Cerebellar cortex (tissue), 1 donor: ENCODE results near the gene SAP25.

Experiments used
- DNase-seq: peaks from one replicate; pipeline ENCODE4 v3.0.0-alpha.2; 2015; ENCODE audit warnings: low spot score

SAP25 gene

DNA sequence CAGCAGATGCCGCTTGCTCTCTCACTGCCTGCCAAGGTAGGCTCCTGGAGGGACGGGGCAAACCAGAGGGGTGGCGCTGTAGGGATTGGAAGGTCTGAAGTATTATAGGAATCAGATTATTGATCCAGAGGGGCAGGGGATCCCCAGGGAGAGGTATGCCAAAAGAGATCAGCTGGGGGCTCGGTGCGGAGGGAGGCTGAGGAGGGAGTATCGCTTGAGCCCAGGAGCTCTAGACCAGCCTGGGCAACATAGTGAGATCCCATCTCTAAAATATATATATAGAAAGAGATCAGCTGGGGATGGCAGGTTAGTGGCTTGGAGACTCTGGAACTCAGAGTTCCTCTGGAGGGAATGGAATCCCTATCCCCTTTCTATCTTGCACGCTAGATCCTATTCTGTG is 21.5 kb upstream of the SAP25 start:
- DNase-seq = no peak

DNA sequence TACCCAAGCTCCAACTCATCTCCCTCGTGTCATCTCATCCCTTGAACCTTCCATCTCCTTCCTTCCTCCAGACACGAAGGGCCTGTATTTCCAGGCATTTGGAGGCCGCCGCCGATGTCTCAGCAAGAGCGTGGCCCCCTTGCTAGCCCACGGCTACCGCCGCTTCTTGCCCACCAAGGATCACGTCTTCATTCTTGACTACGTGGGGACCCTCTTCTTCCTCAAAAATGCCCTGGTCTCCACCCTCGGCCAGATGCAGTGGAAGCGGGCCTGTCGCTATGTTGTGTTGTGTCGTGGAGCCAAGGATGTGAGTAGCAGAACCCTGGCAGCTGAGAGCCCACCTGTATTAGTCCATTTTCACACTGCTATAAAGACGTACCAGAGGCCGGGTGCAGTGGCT is 17.9 kb upstream of the SAP25 start:
- no peak for DNase-seq

DNA sequence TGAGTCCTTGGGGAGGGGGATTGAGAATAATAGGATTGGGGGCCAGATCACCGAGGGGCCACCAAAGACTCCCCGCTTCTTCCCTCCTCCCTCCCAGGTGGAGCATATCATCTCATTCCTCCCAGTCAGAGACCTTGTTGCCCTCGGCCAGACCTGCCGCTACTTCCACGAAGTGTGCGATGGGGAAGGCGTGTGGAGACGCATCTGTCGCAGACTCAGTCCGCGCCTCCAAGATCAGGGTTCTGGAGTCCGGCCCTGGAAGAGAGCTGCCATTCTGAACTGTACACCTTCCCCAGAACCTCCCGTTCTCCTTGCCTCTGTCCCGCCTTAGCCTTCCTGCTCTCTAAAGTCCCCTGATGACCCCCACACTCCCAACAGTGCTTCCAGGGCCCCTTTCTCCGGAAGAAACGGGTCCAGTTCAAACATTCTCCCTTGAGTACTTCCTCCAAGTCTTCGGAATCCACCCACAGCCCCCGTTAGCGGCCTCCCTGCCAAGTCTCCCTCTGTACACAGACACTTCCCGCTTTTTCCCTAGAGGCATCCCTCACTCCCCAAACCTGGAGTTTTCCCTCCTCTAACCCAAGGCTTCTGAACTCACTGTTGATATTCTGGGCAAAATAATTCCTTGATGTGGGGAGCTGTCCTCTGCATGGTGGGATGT is 16.5 kb upstream of the SAP25 start:
- no peak for DNase-seq

DNA sequence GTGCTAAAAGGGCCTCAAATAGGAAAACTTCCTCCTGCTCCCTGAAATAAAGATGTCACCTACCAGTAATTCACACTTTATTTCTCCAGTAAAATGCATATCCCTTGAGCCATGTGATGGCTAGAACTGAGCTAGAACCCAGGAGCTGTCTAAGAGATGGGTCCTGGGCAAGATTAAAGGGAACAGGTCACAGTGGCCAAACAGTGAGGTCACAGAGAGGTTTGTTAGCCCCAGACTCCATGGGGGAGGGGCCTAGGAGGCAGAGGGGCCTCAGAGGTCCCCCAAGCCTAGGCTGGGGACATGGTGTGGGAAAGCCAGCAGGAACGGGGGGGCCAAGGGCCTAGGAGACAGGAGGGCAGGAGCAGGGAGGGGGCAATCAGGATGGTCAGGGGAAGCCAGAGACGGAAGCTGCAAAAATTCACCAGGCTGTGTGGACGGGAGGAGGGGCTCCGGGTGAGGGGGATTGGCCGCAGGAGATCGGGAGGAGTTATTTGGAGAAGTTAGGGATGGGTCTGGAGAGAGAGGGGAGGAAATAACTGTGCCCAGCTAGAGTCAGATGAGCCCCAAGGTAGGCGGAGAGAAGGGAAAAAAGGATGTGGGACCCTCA is 15.7 kb upstream of the SAP25 start:
- DNase-seq = no peak

DNA sequence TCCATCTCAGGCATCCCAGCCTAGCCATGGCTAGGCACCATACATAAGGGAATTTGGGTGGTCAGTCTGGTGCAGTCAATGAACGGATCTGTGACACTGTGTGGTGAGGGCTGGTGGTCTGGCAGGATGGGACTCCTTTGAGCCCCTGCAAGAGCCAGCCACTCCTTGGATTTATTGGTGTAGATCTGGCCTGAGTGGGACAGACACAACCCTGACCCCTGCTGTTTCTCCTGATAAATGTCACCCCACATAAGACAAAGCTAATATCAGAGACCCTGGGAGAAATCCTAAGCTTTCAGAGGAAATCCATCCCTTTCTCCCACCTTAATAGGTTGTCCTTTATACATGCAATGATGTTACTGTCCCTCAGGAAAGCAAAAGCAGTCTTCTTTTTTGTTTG is 14.7 kb upstream of the SAP25 start:
- DNase-seq = no peak

DNA sequence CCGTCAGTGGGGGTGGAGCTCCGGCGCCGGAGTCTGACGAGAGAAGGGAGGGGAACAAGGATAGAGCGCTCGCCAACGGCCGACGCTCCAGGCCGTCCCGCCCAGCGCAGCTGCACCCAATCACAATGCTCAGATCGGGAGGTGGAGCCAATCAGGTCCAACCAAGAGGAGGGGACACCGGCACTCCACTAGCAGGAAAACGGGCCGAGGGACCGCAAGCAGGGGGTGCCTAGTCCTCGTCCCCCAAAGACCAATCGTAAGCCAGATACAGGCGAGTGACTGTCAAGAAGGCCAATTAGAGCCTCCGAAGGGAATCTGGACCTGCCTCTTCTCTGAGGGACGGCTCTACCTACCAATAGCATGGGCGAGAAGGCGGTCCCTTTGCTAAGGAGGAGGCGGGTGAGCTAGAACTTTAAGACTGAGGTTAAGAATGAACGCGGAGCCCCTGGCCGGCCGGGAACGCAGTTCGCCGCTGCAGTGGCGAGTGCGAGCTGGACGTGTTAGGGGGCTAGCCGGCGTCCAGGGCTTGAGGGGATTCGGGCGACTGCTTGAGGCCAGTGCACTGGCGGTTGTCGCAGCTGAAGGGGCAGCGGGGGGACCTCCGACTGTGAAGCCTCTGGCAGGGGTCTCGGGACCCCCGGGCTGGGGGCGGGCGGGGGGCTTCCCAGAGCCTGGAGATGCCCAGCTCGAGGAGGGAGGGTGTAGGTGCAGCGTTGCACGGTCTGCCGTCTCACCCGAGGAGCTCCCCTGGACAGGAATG is 12.7 kb upstream of the SAP25 start, which contains the start of gene FBXO24:
FBXO24 (plus strand) TSS at position 63 of the 760 bp plus-strand sequence; CDS start at position 361, 298 bp downstream.
- peak; percentile 100 for DNase-seq

DNA sequence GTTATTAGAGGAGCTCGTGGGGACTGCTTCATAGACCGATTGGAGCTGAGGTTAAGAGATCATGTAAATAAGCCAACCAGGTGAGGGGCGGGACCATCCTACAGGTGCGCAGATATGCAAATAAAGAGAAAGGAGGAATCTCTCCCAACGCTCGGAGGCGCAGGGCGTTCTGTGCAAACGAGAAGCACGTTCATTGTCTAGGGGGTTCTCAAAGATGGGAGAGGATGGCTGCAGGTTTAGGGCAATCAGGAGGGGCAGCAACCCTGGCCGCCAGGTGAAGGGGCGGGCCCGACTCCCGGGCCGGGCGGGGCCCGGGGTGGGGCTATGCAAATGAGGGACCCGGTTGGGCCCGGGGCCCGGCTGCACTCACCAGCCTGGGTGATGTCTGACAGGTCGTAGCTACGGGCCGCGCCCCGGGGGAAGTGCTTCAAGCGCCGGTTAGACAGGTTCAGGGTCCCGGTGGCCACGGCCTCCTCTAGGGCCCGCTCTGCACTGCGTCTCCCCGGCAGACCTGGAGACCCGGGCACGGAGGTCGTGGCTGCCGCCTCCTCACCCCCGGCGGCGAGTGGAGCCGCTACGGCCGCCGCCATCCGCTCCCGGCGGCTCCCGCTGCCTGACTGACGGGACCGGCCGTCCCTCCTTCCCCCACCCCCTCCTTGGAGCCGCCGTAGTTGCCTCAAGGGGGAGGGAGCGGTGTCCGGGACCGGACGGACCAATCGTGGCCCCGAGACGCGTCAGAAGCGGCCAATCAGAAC is 12.0 kb upstream of the SAP25 start, which contains the start of gene LRCH4:
LRCH4 (minus strand) TSS at position 619 of the 755 bp plus-strand sequence; CDS start at position 590, 29 bp downstream.
- DNase-seq = peak; percentile 56

DNA sequence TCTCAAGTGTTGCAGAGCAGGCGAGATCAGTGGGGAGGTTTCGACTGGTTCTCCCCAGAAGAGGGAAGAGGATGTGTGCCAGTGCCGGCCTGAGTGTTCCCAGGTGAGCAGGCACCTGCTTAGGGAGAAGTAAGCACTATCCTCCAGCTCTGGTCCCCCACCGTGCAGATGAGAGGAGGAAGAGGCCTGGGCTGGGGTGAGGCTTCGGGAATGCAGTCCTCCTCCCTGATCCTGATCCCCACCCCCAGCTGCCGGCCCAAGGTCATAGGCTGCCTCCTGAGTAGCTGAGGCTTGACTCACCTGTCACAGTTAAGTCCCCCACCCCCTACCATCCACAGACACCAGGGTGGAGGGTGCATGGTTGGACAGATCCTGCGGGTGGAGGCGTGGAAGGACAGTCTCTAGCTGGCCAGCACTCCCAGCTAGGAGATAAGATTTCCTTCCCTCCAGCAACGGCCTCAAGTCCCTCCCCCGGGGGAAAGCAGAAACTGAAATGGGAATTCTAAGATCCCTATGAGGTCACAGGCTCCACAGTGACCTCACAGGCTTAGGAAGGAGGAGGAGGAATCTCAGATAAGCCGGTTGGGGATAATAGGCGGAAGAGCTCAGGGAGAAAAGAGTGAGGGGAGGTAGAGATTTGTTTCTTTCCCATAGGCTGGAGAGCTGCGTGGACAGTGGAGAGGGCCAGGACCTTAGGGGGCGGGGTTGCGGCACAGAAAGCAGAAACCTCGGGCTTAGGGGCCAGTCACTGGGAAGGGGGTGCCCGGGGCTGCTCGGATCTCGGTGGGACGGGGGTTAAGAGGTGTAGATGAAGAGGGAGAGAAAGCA is 11.2 kb upstream of the SAP25 start:
- DNase-seq = peak; percentile 44

DNA sequence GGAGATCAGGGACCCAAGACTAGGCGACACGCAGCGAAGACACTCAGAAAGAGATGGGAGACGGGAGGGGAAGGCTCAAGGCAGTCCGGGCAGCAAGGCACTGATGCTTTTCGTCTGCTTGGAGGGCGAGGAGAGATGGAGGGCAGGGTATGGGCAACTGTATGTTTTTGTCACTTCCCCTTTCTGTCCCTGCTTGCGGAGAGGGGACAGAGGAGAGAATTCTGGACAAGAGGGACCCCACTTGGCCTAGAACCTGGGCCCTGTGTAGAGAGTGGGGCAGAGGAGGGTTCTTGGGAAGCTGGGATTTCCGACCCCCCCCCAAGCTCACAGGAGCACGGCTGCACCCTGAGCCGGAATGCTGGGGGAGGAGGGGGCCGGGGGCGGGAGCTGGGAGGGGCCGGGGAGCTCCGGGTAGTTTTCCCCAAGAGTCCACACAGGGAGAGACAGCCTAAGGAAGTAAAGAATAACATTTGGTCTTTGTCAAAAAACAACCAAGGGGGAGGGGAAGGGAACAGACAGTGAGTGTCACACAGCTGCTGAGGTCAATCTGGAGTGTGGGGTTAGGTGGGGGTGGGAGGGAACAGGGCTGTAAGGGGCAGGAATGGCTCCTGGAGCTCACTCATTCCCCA is 10.5 kb upstream of the SAP25 start:
- DNase-seq = no peak

DNA sequence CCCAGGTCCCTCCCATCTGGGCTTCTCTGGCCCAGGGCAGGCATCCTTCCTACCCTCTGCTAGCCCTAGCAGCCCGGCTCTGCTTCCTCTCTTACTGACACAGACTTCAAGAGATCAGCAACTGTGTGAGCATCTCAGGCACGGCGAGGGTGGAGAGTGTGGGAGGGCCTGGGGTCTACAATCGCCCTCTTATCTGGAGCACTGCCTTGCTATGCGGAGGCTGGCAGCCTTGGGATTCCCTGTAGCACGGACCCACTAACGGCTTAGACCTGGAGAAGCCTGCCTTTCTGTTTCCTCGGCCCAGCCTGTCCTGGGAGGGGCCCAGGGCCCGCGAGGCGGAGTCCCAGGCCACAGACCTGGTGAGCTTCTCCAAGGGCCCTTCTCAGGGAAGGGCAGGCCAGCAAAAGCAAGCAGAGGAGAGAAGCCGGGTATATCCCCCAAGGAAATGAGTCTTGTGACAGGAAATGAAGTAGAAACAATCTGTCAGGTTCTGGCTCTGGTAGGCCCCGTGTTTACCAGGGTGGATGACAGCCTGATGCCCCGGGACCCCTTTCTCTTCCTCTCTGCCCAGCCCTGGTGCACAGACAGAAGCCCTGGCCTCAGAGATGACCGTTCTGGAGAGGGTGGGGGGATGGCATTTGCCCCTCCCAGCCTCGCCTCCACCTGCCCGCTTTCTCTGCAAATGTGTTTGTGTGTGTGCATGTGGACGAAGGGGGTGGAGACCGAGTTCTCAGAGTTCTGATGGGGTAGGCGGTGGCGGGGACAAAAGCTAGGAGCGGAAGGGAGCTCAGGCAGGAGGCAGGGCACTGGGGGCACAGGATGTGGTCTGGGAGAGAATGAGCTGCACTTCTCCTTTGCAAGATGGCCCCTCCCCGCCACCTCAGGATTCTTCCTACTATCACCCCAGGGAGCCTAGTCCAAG is 9.7 kb upstream of the SAP25 start:
- DNase-seq = no peak

DNA sequence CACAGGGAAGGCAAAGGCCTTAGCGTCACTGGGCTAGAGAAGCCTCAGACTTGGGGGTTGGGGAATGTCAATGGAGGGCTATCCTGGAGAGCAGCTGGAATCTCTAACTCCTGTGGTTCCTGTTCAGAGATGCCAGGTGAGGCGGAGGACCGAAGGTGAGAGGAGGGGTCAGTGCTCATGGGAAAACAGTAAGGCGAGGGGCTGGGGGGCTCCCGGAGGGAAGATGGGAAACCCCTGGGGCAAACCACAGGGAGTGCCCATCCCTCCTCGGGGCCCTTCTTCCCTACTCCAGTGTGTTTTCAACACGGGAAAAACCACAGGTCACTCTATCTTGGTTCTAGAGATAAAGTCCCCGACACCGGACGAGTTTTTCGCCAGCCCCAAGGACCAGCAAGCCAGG is 8.9 kb upstream of the SAP25 start:
- DNase-seq = no peak

DNA sequence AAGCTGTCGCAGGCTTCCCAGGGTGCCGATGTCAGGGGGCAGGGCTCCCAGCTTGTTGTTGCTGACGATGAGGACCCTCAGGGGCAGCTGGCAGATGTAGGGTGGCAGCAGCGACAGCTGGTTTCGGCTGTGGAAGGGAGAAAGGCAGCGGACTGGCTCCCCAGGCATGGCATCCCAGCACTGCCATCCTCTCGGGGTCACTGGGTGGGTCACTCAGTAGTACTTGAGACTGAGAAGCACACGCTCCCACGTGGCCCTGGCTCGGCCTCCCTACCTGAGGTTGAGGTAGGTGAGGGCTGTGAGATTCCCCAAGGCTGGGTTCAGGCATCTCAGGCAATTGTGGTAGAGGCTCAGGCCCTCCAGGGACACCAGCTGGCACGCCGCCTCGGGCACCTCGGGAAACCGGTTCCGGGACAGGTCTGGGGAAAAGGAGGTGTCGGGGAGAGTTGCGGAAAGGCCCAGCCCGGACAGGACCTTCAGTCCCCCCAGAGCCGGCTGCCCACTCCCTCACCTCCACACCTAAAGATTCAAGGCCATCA is 8.4 kb upstream of the SAP25 start:
- DNase-seq = no peak

DNA sequence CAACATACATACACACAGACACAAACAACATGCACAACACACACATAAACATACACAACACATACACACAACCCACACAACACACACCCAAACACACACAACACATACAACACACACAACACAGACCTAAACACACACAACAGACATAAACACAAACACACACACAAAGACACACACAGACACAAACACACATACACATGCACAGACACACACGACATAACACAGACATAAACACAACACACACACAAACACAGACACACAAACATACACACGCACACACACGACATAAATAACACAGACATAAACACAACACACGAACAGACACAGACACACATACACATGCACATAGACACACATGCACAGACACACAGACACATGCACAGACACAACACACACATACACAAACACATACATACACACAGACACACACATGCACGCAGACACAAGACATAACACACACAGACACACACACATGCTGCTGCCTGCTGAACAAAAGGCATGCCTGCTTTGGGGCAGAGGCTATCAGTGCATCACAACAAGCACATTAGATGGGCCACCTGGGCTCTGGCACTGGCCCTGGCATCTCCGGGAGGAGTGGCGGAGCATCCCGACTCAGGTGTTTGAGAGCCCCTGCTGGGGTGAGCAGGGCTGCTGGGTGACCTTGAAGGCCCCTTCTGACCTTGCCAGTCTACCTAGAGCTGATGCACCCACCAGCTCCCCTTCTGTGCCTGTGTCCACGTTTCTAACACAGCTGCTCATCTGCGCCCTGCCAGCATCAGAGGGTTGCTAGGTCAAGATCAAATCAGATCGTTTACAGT is 7.0 kb upstream of the SAP25 start:
- DNase-seq = no peak

DNA sequence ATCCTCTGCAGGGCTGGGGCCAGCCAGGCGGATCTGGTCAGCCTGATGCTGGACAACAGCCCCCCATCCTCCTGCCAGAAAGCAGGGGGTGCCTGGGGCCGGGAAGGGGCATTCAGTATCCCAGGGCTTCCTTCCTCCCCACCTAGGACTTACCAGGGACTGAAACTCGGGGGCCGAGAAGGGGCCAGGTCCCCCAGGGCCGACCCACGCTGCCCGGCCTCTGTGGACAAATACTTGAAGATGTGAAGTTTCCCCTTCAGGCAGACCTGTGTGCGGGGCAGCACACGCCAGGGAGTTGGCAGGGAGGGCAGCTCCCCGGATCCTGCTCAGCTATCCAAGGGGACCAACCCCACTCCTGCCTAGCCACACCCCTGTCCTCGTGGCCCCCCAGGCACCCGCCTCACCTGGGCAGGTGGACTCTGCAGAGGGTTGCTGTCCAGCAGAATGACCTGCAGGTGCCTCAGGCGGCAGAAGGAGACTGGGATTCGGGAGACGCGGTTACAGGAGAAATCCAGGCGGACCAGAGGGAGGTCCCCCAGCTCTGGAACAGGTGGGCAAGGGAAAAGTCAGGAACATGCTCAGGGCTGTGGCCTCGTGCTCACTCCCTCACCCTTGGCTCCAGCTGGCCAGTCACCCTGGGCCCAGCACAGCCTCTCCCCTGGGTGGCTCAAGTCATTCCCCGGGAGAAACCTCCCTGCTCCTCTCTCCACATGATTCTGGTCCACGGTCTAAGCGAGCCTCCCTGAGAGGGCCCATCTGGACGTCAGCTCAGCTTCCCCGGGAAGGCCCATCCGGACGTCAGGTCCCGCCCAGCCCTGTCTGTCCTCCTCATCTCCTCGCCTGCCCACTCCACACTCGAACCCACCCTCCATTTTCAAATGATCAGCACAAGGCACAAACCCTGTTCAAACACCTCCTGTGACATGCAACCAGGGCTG is 4.8 kb upstream of the SAP25 start:
- no peak for DNase-seq

DNA sequence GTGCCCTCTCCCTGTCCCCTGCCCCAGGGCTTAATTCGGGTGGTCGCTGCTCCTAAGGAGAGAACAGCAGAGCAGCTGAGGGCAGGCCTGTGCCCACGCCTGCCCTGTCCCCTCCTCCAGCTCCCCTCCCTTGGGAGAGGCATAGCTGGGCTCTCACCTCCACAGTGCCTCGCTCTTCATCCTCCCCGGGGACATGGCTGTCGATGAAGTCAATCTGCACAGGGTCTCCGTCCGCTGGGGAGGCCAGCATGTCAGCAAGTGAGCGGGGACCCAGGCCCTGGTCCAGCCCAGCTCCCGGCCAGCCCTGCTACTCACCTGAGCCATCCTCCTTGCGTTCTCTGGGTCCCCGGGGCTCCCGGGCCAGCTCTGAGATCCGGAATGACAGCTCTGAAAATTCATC is 3.8 kb upstream of the SAP25 start:
- no peak for DNase-seq

DNA sequence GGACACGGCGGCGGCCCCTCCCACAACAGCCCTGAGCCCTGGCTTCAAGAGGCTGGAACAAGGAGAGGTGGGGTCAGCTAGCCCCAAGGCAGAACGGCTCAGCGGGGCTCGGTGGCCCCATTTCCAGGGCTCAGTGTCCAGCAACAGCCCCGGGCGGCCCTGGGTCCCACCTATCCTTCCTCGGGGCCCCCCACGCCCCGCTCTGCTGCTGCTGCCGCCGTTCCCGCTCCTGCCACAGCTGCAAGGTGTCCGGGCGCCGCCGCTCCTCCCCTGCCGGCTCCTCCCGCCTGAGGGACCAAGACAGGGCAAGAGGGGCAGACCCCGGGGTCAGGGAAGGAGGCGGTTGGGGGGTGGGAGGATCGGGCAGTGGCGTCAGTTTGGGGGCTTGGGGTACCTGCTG is 3.4 kb upstream of the SAP25 start:
- DNase-seq = no peak

DNA sequence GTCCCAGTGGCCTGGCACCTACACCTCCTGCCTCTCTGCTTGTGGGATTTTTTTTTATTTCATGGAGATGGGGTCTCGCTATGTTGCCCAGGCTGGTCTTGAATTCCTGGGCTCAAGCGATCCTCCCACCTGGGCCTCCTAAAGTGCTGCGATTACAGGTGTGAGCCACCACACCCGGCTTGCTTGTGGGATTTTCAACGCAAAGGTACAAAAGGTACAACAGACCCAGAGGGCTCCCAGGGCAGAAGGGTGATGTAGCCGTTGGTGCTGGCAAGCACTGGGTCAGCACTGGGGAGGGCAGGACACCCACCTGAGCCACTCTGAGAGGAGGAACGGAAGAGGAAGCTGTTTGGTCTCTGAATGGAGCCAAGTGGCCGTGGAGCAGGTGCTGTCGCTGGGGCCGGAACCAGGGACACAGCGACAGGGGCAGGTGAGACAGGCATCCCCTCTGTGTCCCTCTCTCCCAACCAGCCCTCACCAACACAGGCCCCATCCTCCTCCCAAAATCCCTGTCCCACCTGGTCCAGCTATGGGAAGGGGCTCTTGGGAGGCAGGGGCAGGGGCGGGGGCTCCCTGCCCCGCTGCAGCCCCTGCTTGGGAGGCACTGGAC is 2.8 kb upstream of the SAP25 start:
- no peak for DNase-seq
